ENCODE measurements around the gene ANKRD40CL. TPM values are rescaled to one million over a fixed set of nuclear protein-coding genes. Genes with fewer than 3 reads are reported as not detected.

The ANKRD40CL gene
- not detected for polyA plus RNA-seq (2013, experiment 1 of 4)
- polyA plus RNA-seq (2013, experiment 2 of 4) = not detected
- polyA plus RNA-seq (2013, experiment 3 of 4) = not detected
- not detected for polyA plus RNA-seq (2013, experiment 4 of 4)

GRCh38 chr17:50767446-50767845, at the start of gene ANKRD40CL:
Gene ANKRD40CL, minus strand, starts transcription at chr17:50767518. Its CDS starts 605 bp downstream, at chr17:50766913.
- no peak within 1 kb of the TSS for H3K4me3 ChIP-seq (ENCODE audit: insufficient read depth, low read depth, low read length)
- no peaks in the 10 kb centered on the region for H3K27me3 ChIP-seq (ENCODE audit: control insufficient read depth, insufficient read depth, low read length, poor library complexity, severe bottlenecking)

GRCh38 chr17:50816271-50816670, 49.0 kb upstream of the ANKRD40CL start:
- Histone ChIP-seq H3K27me3 (ENCODE audit: control insufficient read depth, insufficient read depth, low read length, poor library complexity, severe bottlenecking) (no peaks in the 10 kb centered on the region), H3K36me3 (ENCODE audit: control insufficient read depth, insufficient read depth, low read length) (no peaks in the 10 kb centered on the region), H3K27ac (ENCODE audit: insufficient read depth, low read depth, low read length, poor library complexity, severe bottlenecking) (no peak overlapping the region), H3K4me1 (ENCODE audit: control insufficient read depth, insufficient read depth, low read length) (no peaks in the 10 kb centered on the region), H3K9me3 (ENCODE audit: control insufficient read depth, low read length) (no peaks in the 10 kb centered on the region), H3K4me3 (ENCODE audit: insufficient read depth, low read depth, low read length) (no peak overlapping the region)
- 86 to 91% methylated on average over 5 of the region's 5 CpGs for WGBS, 2 experiments

More at GRCh38 chr17:50767446-50767845, at the start of gene ANKRD40CL:
- Histone ChIP-seq H3K27ac (ENCODE audit: insufficient read depth, low read depth, low read length, poor library complexity, severe bottlenecking) (no peak within 1 kb of the TSS), H3K36me3 (ENCODE audit: control insufficient read depth, insufficient read depth, low read length) (no peaks in the 10 kb centered on the region), H3K9me3 (ENCODE audit: control insufficient read depth, low read length) (no peaks in the 10 kb centered on the region), H3K4me1 (ENCODE audit: control insufficient read depth, insufficient read depth, low read length) (peaks cover 11% of the 10 kb centered on the region)
- 91% methylated on average over 9 of the region's 9 CpGs for WGBS, 2 experiments

GRCh38 chr17:50815400-50815799, 48.1 kb upstream of the ANKRD40CL start:
- WGBS, 2 experiments = 83 to 84% methylated on average over 3 of the region's 3 CpGs
- Histone ChIP-seq H3K27ac (ENCODE audit: insufficient read depth, low read depth, low read length, poor library complexity, severe bottlenecking) (no peak overlapping the region), H3K9me3 (ENCODE audit: control insufficient read depth, low read length) (no peaks in the 10 kb centered on the region), H3K27me3 (ENCODE audit: control insufficient read depth, insufficient read depth, low read length, poor library complexity, severe bottlenecking) (no peaks in the 10 kb centered on the region), H3K36me3 (ENCODE audit: control insufficient read depth, insufficient read depth, low read length) (no peaks in the 10 kb centered on the region), H3K4me3 (ENCODE audit: insufficient read depth, low read depth, low read length) (no peak overlapping the region), H3K4me1 (ENCODE audit: control insufficient read depth, insufficient read depth, low read length) (no peaks in the 10 kb centered on the region)

DNA sequence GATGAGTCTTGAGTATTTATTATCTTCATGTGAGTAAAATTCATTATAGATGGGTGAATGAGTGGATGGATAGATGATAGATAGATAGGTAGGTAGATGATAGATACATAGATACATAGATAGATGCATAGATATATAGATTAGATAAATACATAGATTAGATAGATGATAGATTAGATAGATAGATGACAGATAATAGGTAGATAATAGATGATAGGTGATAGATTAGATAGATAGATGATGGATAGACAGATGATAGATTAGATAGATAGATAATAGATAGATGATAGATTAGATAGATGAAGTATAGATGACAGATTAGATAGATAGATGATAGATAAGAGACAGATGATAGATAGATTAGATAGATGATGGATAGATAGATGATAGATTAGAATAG, 46.3 kb upstream of the ANKRD40CL start:
- Histone ChIP-seq H3K4me3 (ENCODE audit: insufficient read depth, low read depth, low read length) (no peak overlapping the region), H3K27me3 (ENCODE audit: control insufficient read depth, insufficient read depth, low read length, poor library complexity, severe bottlenecking) (no peaks in the 10 kb centered on the region), H3K27ac (ENCODE audit: insufficient read depth, low read depth, low read length, poor library complexity, severe bottlenecking) (no peak overlapping the region), H3K4me1 (ENCODE audit: control insufficient read depth, insufficient read depth, low read length) (no peaks in the 10 kb centered on the region), H3K9me3 (ENCODE audit: control insufficient read depth, low read length) (no peaks in the 10 kb centered on the region), H3K36me3 (ENCODE audit: control insufficient read depth, insufficient read depth, low read length) (no peaks in the 10 kb centered on the region)

DNA sequence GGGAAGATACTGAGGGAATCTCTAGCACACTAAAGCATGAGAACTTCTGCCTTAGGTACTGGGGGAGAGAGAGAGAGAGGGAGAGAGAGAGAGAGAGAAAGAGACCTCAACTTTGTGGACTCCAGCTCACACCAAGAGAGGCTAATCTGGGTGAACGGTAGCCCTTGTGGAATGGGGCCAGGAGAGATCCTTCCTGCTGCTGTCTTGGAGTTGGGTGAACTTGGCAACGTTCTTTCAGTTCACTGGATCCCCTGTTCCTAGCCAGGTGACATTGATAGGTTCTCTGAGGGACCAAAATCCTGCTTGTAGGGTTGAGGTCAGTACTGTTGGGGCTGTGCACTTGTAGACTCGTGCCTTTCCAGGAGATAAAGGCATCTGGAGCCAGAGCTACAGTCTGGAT, 41.6 kb upstream of the ANKRD40CL start:
- Histone ChIP-seq H3K36me3 (ENCODE audit: control insufficient read depth, insufficient read depth, low read length) (no peaks in the 10 kb centered on the region), H3K4me3 (ENCODE audit: insufficient read depth, low read depth, low read length) (no peak overlapping the region), H3K9me3 (ENCODE audit: control insufficient read depth, low read length) (no peaks in the 10 kb centered on the region), H3K27me3 (ENCODE audit: control insufficient read depth, insufficient read depth, low read length, poor library complexity, severe bottlenecking) (no peaks in the 10 kb centered on the region), H3K4me1 (ENCODE audit: control insufficient read depth, insufficient read depth, low read length) (no peaks in the 10 kb centered on the region), H3K27ac (ENCODE audit: insufficient read depth, low read depth, low read length, poor library complexity, severe bottlenecking) (no peak overlapping the region)
- WGBS, 2 experiments = 88 to 90% methylated on average over 3 of the region's 3 CpGs

GRCh38 chr17:50808413-50808812, 41.1 kb upstream of the ANKRD40CL start:
- Histone ChIP-seq H3K36me3 (ENCODE audit: control insufficient read depth, insufficient read depth, low read length) (no peaks in the 10 kb centered on the region), H3K4me1 (ENCODE audit: control insufficient read depth, insufficient read depth, low read length) (no peaks in the 10 kb centered on the region), H3K9me3 (ENCODE audit: control insufficient read depth, low read length) (no peaks in the 10 kb centered on the region), H3K27me3 (ENCODE audit: control insufficient read depth, insufficient read depth, low read length, poor library complexity, severe bottlenecking) (no peaks in the 10 kb centered on the region), H3K4me3 (ENCODE audit: insufficient read depth, low read depth, low read length) (no peak overlapping the region), H3K27ac (ENCODE audit: insufficient read depth, low read depth, low read length, poor library complexity, severe bottlenecking) (no peak overlapping the region)
- WGBS, 2 experiments = 95 to 96% methylated on average over 7 of the region's 7 CpGs

GRCh38 chr17:50807675-50808074, 40.4 kb upstream of the ANKRD40CL start:
- Histone ChIP-seq H3K4me1 (ENCODE audit: control insufficient read depth, insufficient read depth, low read length) (no peaks in the 10 kb centered on the region), H3K9me3 (ENCODE audit: control insufficient read depth, low read length) (no peaks in the 10 kb centered on the region), H3K4me3 (ENCODE audit: insufficient read depth, low read depth, low read length) (no peak overlapping the region), H3K36me3 (ENCODE audit: control insufficient read depth, insufficient read depth, low read length) (no peaks in the 10 kb centered on the region), H3K27me3 (ENCODE audit: control insufficient read depth, insufficient read depth, low read length, poor library complexity, severe bottlenecking) (no peaks in the 10 kb centered on the region), H3K27ac (ENCODE audit: insufficient read depth, low read depth, low read length, poor library complexity, severe bottlenecking) (no peak overlapping the region)
- 89 to 91% methylated on average over 4 to 5 of the region's 5 CpGs for WGBS, 2 experiments

GRCh38 chr17:50807009-50807408, 39.7 kb upstream of the ANKRD40CL start:
- no peaks in the 10 kb centered on the region for H3K36me3 ChIP-seq (ENCODE audit: control insufficient read depth, insufficient read depth, low read length)
- H3K27ac ChIP-seq (ENCODE audit: insufficient read depth, low read depth, low read length, poor library complexity, severe bottlenecking) = no peak overlapping the region
- H3K4me1 ChIP-seq (ENCODE audit: control insufficient read depth, insufficient read depth, low read length) = no peaks in the 10 kb centered on the region
- H3K27me3 ChIP-seq (ENCODE audit: control insufficient read depth, insufficient read depth, low read length, poor library complexity, severe bottlenecking) = no peaks in the 10 kb centered on the region
- 87 to 95% methylated on average over 2 of the region's 2 CpGs for WGBS, 2 experiments
- no peak overlapping the region for H3K4me3 ChIP-seq (ENCODE audit: insufficient read depth, low read depth, low read length)
- H3K9me3 ChIP-seq (ENCODE audit: control insufficient read depth, low read length) = no peaks in the 10 kb centered on the region

DNA sequence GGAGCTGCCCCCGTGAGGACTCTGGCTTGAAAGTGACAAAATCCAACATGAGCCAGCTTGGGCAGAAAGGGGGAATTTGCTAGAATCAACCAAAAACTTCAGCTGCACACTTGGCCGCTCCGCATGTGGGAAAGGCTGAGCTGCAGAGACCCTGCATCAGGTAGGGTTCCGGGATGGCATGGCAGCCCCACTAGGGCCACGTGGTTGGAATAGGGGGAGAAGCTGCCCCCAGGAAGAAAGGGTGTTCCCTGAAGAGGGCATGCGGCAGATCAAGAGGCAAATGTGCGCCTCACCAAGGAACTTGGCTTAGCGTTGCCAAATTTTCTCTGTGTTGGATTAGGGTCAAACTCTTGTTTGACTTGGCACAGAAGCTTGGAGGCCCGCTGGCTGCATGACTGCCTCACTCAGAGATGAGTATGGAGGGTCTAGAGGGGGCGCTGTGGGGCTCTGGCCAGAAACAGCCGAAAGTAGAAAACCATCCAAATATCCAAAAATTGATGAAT, 38.9 kb upstream of the ANKRD40CL start:
- Histone ChIP-seq H3K4me1 (ENCODE audit: control insufficient read depth, insufficient read depth, low read length) (no peaks in the 10 kb centered on the region), H3K27ac (ENCODE audit: insufficient read depth, low read depth, low read length, poor library complexity, severe bottlenecking) (no peak overlapping the region), H3K9me3 (ENCODE audit: control insufficient read depth, low read length) (no peaks in the 10 kb centered on the region), H3K36me3 (ENCODE audit: control insufficient read depth, insufficient read depth, low read length) (no peaks in the 10 kb centered on the region), H3K4me3 (ENCODE audit: insufficient read depth, low read depth, low read length) (no peak overlapping the region), H3K27me3 (ENCODE audit: control insufficient read depth, insufficient read depth, low read length, poor library complexity, severe bottlenecking) (no peaks in the 10 kb centered on the region)
- 91 to 92% methylated on average over 11 of the region's 11 CpGs for WGBS, 2 experiments

GRCh38 chr17:50805486-50805885, 38.2 kb upstream of the ANKRD40CL start:
- Histone ChIP-seq H3K4me3 (ENCODE audit: insufficient read depth, low read depth, low read length) (no peak overlapping the region), H3K4me1 (ENCODE audit: control insufficient read depth, insufficient read depth, low read length) (no peaks in the 10 kb centered on the region), H3K27me3 (ENCODE audit: control insufficient read depth, insufficient read depth, low read length, poor library complexity, severe bottlenecking) (no peaks in the 10 kb centered on the region), H3K36me3 (ENCODE audit: control insufficient read depth, insufficient read depth, low read length) (no peaks in the 10 kb centered on the region), H3K9me3 (ENCODE audit: control insufficient read depth, low read length) (no peaks in the 10 kb centered on the region), H3K27ac (ENCODE audit: insufficient read depth, low read depth, low read length, poor library complexity, severe bottlenecking) (no peak overlapping the region)
- 81 to 83% methylated on average over 6 of the region's 6 CpGs for WGBS, 2 experiments

Measured in ectodermal cell (in vitro differentiated cells).